Measurements from ENCODE around the gene ZNF536. TPM values are rescaled to one million over a fixed set of nuclear protein-coding genes. Genes with fewer than 3 reads are reported as not detected.
A peak's percentile ranks its signal among the peaks of the same experiment; 100 is the strongest.

Gene ZNF536
- total RNA-seq, 4 donors from 2014 or later, result 0.44 to 7.4 (median 0.88) TPM

- Histone ChIP-seq H3K36me3 (no peaks in the 10 kb centered on the region), H3K9me3 (no peaks in the 10 kb centered on the region), H3K4me3 (no peak overlapping the region), H3K27ac (peak overlapping the region in 3 of 4 donors; percentile 32 to 42 (median 38)), H3K27me3 (peaks cover 0 to 4% (median 0%) of the 10 kb centered on the region in 4 donors), H3K4me1 (peaks cover 0 to 29% (median 6%) of the 10 kb centered on the region in 3 donors)
- WGBS, 2 donors, result 53 to 56% methylated on average over 8 to 10 of the region's 11 CpGs
- no peak for DNase-seq
- no peak for TF ChIP-seq POLR2A (IDR thresholded peaks at IDR 0.05)
- TF ChIP-seq, protein P1, sequence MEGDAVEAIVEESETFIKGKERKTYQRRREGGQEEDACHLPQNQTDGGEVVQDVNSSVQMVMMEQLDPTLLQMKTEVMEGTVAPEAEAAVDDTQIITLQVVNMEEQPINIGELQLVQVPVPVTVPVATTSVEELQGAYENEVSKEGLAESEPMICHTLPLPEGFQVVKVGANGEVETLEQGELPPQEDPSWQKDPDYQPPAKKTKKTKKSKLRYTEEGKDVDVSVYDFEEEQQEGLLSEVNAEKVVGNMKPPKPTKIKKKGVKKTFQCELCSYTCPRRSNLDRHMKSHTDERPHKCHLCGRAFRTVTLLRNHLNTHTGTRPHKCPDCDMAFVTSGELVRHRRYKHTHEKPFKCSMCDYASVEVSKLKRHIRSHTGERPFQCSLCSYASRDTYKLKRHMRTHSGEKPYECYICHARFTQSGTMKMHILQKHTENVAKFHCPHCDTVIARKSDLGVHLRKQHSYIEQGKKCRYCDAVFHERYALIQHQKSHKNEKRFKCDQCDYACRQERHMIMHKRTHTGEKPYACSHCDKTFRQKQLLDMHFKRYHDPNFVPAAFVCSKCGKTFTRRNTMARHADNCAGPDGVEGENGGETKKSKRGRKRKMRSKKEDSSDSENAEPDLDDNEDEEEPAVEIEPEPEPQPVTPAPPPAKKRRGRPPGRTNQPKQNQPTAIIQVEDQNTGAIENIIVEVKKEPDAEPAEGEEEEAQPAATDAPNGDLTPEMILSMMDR (IDR thresholded peaks at IDR 0.05), result no peak
- intact Hi-C loops (cut with DNase I), result no loop called here
Measured at GRCh38 chr19:30593975-30594745, 222.0 kb downstream of the ZNF536 start.

DNA sequence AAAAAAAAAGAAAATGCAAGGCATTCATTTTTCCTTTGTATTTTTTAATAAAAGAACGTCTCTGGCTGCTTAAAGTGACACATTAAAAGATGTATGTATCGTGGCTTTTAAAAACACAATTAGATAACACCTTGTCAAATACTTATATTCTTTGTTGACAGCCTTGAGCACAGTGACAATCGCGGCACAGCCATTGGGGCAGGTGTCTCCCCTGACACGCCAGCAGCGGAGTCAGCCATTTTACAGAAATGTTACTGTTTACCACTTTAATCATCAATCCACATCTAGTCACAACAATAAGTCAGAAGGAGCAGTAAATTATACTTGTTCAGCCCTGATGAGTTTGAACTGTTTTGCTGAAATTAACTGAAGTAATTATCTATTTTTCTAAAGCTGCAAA lies 224.1 kb downstream of the ZNF536 start:
- H3K9me3 ChIP-seq, result no peaks in the 10 kb centered on the region
- no peak overlapping the region for H3K27ac ChIP-seq
- peaks cover 0 to 29% (median 6%) of the 10 kb centered on the region in 3 donors for H3K4me1 ChIP-seq
- TF ChIP-seq POLR2A (IDR thresholded peaks at IDR 0.05), result no peak
- TF ChIP-seq, protein P1 (IDR thresholded peaks at IDR 0.05), result no peak
- no peak for DNase-seq
- intact Hi-C loops (cut with DNase I), result no loop called here
- WGBS, 2 donors, result 46 to 52% methylated on average over 6 of the region's 6 CpGs
- H3K36me3 ChIP-seq, result no peaks in the 10 kb centered on the region
- H3K27me3 ChIP-seq, result peaks cover 0 to 4% (median 0%) of the 10 kb centered on the region in 4 donors
- no peak overlapping the region for H3K4me3 ChIP-seq

DNA sequence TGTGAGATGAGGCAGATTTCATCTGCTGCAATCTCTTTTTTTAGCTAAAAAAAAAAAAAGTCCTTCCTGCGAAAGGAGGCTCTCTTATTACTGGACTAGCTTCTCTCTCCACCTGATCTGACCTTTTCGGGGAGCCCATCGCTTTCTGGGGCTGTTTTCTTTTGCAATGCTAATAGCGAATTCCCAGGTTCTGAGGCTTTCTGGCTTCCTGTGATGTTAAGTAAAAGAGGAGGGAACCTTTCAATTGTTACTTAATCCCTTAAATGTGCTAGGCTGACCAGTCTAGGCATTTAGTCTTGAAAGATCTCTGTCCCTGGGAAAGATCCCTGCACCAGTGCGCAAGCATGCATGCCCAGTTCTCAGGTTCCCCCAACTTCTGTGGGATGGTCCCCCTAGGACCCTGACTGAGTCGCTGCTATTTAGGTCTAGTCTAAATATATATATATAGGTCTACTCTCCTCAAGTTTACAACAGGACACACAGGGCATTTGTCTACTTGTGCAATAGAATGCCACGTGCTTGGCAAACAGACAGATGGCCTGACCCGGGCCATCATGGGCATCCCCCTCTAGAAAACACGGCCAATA lies 224.7 kb downstream of the ZNF536 start:
- TF ChIP-seq, protein P1 (IDR thresholded peaks at IDR 0.05), result no peak
- no peak for TF ChIP-seq POLR2A (IDR thresholded peaks at IDR 0.05)

DNA sequence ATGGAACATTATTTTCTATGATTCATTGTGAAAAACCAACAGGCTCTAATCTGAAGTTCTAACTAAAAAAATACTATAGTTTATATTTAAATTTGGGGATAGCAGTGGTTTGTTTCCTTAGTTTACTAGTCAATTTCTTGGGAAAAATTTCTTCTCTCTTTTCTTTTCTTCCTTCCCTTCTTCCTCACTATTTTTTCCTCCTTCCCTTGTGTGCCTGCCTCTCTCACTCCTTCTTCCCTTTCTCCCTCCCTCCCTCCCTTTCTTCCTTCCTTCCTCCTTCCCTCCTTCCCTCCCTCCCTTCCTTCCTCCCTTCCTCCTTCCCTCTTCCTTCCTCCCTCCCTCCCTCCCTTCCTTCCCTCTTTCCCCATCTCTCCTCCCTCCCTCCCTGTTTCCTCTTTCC lies 226.5 kb downstream of the ZNF536 start:
- no peak overlapping the region for H3K4me3 ChIP-seq
- peaks cover 0 to 4% (median 0%) of the 10 kb centered on the region in 4 donors for H3K27me3 ChIP-seq
- peaks cover 0 to 19% (median 3%) of the 10 kb centered on the region in 3 donors for H3K4me1 ChIP-seq
- intact Hi-C loops (cut with DNase I), result no loop called here
- H3K9me3 ChIP-seq, result no peaks in the 10 kb centered on the region
- no peak overlapping the region for H3K27ac ChIP-seq
- H3K36me3 ChIP-seq, result no peaks in the 10 kb centered on the region
- DNase-seq, result no peak
- TF ChIP-seq, protein P1 (IDR thresholded peaks at IDR 0.05), result no peak
- no peak for TF ChIP-seq POLR2A (IDR thresholded peaks at IDR 0.05)

More for the DNA sequence above, 224.7 kb downstream of the ZNF536 start:
- H3K27me3 ChIP-seq, result peaks cover 0 to 4% (median 0%) of the 10 kb centered on the region in 4 donors
- no peak for DNase-seq
- H3K27ac ChIP-seq, result no peak overlapping the region
- H3K4me1 ChIP-seq, result peaks cover 0 to 29% (median 6%) of the 10 kb centered on the region in 3 donors
- H3K36me3 ChIP-seq, result no peaks in the 10 kb centered on the region
- H3K9me3 ChIP-seq, result no peaks in the 10 kb centered on the region
- intact Hi-C loops (cut with DNase I), result no loop called here
- 43 to 53% methylated on average over 8 to 9 of the region's 9 CpGs for WGBS, 2 donors
- no peak overlapping the region for H3K4me3 ChIP-seq

DNA sequence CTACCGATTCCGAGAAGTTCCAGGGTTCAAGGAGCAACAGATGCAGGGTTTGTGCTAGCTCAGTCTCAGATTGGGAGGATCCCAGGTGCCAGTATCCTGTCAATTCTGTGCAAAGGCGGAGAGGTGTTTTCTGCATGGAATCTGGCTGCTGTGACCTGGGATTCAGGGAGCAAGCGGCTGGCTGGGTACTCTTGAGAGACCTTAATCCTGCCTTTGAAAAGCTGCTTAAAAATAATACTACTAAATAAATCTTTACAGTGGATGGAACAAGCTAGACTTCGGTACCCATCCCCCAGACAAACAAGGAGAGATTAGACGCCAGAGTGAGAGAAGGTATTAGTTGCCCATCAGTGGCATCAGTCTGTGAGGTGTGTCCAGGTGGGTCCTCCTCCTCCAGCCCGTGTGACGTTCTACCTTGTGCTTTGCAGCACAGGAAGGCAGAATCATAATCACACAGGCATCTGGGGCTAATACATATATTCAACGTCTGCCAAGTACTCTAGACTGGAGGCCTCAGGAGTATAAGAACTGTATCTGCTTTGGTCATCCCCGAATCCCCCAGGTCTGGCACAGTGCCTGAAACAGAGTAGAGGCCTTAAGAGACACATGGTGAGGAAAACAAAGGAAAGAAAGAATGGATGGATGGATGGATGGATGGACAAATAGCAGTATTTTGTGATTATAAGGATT lies 230.6 kb downstream of the ZNF536 start:
- intact Hi-C loops (cut with DNase I), result no loop called here
- H3K9me3 ChIP-seq, result no peaks in the 10 kb centered on the region
- no peak for DNase-seq
- 62 to 67% methylated on average over 8 of the region's 10 CpGs for WGBS, 2 donors
- H3K4me1 ChIP-seq, result no peaks in the 10 kb centered on the region
- no peak overlapping the region for H3K4me3 ChIP-seq
- H3K27ac ChIP-seq, result no peak overlapping the region
- no peaks in the 10 kb centered on the region for H3K27me3 ChIP-seq
- no peaks in the 10 kb centered on the region for H3K36me3 ChIP-seq
- TF ChIP-seq POLR2A (IDR thresholded peaks at IDR 0.05), result no peak
- TF ChIP-seq, protein P1 (IDR thresholded peaks at IDR 0.05), result no peak

Data from esophagus squamous epithelium (tissue), 5 donors.